AG09319 (cell line): ENCODE data around the gene PAGR1.

Experiments
- DNase-seq: peaks from one replicate; pipeline ENCODE4 v3.0.0-alpha.2; 2010; ENCODE audit warnings: low read depth; ENCODE audit errors: extremely low read depth
- TF ChIP-seq, protein P1 (sequence below): IDR thresholded peaks from 2 replicates; pipeline ENCODE4 v1.5.1; 2011; ENCODE audit warnings: low read depth, mild to moderate bottlenecking, inconsistent platforms, low read length, moderate library complexity

PAGR1 gene

DNA sequence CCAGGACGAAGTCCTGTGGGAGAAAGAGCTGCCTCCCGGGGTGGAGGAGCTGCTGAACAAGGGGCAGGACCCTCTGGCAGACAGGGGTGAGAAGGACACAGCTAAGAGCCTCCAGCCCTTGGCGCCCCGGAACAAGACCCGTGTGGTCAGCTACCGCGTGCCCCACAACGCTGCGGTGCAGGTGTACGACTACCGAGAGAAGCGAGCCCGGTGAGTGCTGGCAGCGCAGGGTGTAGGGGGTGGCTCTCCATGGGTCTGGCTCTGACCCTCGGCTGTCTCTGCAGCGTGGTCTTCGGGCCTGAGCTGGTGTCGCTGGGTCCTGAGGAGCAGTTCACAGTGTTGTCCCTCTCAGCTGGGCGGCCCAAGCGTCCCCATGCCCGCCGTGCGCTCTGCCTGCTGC is 25.7 kb downstream of the PAGR1 start:
- TF ChIP-seq, protein P1, sequence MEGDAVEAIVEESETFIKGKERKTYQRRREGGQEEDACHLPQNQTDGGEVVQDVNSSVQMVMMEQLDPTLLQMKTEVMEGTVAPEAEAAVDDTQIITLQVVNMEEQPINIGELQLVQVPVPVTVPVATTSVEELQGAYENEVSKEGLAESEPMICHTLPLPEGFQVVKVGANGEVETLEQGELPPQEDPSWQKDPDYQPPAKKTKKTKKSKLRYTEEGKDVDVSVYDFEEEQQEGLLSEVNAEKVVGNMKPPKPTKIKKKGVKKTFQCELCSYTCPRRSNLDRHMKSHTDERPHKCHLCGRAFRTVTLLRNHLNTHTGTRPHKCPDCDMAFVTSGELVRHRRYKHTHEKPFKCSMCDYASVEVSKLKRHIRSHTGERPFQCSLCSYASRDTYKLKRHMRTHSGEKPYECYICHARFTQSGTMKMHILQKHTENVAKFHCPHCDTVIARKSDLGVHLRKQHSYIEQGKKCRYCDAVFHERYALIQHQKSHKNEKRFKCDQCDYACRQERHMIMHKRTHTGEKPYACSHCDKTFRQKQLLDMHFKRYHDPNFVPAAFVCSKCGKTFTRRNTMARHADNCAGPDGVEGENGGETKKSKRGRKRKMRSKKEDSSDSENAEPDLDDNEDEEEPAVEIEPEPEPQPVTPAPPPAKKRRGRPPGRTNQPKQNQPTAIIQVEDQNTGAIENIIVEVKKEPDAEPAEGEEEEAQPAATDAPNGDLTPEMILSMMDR, result no peak

DNA sequence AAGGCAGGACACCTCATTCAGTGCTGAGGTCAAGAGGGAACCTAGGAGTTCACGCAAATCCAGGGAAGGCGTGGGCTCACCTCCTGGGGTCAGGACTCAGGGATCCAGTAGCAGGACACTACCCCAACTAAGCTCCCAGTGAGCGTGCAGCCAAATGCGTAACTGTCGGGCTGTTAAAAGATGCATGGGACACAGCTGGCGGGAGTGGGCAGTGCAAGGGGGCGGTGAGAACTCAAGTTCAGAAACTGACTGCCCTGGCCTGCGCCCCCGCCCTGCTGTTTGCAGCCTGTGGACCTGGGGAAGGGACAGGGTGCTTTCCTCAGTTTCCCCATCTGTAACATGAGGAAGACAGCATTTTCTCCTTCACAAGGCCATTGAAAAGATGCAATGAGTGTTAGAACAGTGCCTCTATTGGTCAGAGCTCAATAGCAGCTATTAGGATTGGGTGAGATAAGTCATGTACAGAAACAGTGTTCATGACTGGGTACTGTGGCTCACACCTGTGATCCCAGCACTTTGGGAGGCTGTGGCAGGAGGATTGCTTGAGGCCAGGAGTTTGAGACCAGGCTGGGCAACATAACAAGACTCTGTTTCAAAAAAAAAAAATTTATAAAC is 26.9 kb downstream of the PAGR1 start:
- no peak for DNase-seq
- TF ChIP-seq, protein P1, result no peak

More for the DNA sequence above, 25.7 kb downstream of the PAGR1 start:
- DNase-seq, result no peak

DNA sequence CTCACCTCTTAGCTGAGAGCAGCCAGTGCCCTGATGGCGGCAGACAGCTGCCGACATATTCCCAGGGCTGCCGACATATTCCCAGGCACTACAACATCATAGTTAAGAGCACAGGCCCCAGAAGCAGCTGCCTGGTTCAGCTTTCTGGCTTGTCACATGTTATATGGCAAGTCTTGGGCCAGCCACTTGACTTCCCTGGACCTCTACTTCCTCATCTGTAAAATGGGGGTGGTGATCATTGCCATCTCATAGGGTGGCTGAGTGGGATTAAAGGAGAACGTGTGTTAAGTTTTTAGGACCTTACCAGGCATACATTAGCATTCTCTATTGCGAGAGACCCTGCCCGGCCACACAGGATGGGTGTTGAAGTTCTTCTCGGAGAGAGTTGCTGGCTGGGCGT is 28.0 kb downstream of the PAGR1 start:
- TF ChIP-seq, protein P1, result no peak
- DNase-seq, result no peak

DNA sequence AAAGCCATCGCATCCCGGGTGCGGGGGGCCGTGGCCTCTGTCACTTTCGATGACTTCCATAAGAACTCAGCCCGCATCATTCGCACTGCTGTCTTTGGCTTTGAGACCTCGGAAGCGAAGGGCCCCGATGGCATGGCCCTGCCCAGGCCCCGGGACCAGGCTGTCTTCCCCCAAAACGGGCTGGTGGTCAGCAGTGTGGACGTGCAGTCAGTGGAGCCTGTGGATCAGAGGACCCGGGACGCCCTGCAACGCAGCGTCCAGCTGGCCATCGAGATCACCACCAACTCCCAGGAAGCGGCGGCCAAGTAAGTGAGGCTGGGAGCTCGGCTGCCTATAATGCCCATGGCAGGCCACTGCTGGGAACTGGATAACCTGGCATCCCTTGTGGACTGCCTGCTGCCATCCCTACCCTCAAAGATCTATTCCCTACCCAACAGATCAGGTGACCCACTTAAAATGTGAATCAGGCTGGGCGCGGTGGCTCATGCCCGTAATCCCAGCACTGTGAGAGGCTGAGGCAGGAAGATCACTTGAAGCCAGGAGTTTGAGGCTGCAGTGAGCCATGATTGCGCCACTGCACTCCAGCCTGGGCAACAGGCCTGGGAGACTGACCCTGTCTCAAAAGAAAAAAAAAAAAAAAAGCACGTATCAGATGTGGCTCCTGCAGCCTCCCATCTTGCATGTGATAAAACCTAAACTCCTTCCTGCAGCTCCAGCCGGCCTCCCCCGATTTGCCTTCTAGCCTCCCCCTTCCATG is 28.8 kb downstream of the PAGR1 start:
- TF ChIP-seq, protein P1, result no peak
- no peak for DNase-seq

DNA sequence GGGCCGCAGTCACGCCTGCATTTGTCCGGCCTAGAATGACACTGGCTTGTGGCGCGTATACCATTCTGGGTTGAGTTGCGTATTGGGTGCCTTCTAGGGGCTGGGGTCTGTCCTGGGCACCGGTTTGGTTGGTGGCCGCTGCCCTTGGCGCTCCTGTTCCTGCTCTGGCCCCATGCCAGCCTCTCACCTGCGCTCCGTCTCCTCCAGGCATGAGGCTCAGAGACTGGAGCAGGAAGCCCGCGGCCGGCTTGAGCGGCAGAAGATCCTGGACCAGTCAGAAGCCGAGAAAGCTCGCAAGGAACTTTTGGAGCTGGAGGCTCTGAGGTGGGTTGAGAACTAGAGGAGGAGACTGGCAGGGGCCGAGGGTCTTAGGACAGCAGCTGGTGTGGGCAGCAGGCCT is 29.7 kb downstream of the PAGR1 start:
- no peak for DNase-seq
- TF ChIP-seq, protein P1, result no peak

DNA sequence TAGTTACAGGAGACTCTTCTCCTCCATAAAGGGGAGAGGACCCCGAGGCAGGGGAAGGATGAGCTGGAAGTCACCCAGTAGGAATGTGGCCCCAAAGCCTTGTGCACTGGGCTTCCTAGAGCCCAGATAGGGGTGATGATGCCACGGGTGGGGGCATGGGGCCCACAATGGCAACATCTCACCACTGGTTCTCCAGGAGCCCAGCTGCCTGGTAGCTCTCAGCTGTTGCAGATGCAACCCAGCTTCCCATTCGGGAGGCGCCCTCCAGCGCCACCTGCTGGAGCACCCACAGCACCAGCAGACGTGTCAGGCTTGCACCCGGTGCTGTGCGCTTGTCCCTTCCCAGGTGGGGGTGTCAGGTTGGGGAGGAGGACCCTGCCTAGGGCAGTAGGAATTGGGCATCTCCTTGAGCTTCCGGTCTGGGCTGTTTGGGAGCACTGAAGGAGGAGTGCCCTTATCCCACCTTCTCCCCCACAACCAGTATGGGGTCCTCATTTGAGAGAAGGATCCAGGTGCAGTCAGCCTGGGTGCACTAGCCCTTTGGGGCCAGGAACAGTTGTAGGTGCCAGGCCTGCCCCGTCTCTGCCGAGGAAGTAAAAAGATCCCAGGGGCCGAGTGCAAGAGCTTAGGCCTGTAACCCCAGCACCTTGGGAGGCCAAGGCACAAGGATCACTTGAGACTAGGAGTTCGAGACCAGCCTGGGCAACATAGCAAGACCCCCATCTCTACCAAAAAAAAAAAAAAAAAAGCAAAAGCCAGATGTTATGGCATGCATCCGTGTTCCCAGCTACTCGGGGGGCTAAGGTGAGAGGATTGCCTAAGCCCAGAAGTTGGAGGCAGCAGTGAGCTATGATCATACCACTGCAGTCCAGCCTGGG is 32.7 kb downstream of the PAGR1 start:
- no peak for DNase-seq

More for the DNA sequence above, 32.7 kb downstream of the PAGR1 start:
- TF ChIP-seq, protein P1, result peak; percentile 88
